Measurements from ENCODE around the gene HIPK4.
"Not testable (repeated sequence)": the region's sequence is repeated elsewhere in the genome, so short reads cannot be mapped to it uniquely, and the experiment has no call there.

The HIPK4 gene

DNA sequence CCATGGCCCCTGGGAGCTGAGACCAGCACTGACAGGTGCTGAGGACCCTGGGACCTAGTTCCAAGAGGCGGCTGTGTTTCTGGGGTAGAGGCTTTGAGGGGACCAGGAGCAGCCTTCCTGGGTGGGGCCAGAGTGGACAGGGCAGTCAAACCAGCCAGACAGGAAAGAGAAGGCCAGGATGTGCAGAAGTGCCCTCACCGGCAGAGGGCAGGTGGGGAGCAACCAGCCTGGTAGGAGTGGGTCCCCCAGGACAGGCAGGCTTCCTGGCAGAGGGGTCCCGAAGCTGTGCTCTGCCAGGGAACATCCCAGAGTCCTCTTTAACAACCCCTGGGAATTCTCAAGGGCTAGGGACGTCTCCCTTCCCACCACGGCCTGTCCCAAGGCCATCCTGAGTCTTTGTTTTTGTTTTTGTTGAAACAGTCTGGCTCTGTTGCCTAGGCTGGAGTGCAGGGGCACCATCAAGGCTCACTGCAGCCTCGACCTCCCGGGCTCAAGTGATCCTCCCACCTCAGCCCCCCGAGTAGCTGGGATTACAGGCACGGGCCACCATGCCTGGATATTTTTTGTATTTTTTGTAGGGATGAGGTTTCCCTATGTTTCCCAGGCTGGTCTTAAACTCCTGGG lies 3.0 kb upstream of the HIPK4 start:
- DNase-seq = no peak

DNA sequence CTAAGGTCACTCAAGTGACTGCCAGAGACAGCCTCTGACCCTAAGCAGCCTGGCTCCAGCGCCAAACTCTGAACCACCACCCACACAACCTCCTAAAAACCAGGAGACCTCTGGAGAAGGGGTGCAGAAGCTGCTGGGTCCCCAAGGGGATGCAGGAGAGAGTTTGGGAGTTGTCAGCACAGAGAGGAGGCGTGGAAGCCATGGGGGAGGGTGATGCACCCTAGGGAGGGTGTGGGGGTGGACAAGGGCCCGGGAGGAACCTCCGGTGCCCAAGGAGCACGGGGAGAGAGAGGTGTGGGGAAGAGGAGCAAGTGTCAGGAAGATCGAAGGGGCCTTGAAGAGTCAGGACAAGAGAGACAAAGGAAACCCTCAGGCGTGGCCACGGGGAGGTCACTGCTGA lies 2.1 kb upstream of the HIPK4 start:
- DNase-seq = no peak

DNA sequence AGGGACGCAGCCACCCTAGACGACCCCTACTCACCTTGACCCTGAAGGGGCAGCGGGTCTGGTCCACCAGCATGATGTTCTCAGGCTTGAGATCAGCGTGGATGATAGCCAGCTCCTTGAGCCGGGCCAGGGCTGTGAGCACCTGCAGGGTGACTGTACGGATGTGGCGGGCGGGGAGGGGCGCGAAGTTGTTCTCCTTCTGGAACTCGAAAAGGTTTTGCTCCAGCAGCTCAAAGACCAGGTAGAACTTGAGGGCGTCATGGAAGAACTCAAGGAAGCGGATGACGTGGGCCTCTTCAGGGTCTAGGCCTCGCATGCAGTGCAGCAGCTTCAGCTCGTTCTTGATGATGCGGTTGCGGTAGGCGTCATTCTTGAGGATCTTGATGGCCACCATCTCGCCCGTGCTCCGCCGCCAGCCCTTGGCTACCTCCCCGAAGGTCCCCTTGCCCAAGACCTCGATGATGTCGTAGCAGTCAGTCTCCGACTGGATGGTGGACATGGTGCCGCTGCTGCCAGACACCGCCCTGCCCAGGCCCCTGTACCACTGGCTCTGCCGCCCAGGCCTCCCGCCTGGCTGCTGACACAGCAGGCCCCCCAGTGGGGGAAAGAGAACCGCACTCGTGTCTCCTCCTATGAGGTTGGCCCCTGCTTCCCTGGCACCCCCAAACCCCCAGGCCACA lies 437 bp downstream of the HIPK4 start:
- no peak for DNase-seq

DNA sequence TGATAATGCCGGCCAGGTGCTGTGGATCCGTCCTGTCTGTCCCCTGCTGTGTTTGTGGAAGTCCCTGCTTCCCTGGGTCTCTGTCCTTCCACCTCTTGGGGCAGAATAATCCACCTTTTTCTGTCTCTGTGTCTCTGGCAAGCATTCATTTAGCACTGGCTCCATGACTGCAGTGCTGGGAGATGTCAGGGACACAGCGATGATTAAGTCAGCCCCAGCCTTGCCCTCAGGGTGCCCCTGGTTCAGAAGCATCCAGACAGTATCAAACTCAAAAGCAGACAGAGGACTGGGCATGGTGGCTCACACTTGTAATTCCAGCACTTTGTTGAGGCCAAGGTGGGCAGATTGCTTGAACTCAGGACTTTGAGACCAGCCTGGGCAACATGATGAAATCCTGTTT lies 1.5 kb downstream of the HIPK4 start:
- DNase-seq = no peak

DNA sequence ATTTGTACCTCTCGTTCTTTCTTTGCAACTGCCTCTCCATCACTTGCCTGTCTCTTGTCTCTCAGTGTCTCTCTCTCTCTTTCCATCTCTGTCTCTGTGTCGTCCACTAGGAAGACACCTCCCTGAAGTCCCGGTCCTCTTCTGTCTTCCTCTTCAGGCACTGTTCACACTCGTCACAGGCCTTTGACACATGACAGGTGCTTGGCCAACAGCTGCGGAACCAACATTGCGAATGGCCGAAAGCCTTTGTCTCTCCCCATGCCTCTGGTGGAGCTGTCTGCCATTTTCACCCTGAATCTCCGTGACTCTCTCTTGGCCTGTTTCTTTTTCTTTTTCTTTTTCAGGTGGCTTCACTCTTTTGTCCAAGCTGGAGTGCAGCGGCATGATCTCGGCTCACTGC lies 2.8 kb downstream of the HIPK4 start:
- no peak for DNase-seq

DNA sequence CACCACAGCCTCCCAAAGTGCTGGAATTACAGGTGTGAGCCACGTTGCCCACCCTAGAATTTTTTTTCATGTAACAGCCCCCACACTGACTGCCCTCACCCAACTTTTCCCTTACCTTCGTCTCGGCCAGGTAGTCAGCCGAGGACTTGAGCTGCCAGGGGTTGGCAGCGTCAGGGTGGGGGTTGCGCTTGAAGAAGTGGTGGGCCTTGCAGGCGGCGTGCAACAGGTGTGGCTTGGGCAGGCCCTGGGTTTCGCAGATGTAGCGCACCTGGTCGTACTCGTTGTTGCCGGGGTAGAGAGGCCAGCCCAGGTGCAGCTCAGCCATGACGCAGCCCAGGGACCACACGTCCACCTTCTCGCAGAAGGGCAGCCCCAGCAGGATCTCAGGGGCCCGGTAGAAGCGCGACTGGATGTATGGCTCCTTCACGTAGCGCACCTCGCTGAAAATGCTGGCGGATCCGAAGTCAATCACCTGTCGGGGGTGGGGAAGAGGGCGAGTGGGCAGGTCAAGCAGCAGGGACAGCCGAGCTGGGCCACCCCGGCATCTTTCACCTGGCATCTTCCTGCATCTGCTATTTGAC lies 6.2 kb downstream of the HIPK4 start:
- DNase-seq = no peak

DNA sequence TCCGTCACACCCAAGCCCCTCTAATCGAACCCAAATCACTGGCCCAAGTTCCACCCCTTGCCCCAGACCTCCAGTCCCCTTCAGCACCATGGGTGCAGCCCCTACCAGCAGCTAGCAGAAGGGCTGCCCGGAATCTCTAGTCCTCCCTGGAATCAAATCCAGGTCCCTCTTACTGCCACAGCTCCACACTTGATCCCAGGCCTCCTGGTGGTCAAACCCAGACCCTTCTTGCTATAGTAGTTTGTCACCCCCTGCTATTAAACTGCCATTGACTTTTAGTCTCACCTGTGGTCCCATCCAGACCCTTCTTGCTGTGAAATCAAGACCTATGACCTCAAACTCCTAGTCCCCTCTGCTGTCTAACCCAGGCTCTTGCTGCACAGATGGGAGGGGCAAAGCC lies 8.7 kb downstream of the HIPK4 start:
- DNase-seq = no peak

DNA sequence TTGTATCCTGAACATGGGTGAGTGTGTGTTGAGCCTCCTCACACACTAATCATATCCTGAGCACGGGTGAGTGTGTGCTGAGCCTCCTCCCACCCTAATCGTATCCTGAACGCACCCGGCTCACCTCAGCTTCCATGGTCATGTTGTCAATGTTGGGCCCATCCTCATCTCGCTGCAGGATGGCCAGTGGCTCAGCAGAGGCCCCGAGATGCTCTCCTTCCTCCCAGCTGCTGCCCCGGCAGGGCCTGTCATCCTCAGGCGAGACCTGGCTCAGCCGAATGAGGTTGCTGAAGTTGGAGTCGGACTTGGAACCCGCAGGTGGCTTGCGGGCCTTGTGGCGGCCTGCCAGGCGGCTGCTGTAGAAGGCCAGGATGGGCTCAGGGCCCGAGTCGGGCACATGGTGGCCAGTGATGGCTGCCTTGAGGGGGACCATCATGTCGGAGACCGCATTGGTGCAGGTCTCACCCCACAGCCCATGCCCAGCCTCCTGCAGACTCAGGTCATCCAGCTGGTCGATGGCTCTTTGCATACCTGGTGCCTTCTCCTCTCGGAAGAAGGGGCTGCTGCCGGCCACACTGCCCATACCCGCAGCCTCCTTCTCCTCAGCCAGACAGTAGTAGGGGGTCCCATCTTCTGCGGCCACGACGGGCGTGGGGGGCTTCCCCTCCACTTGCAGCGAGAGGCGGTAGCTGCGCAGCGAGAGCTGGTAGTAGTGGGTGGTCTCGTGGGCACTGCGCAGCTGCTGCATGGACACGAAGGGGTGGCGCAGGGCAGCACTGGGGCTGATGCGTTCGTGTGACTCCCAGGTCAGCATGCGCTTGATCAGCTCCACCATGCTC lies 9.6 kb downstream of the HIPK4 start:
- no peak for DNase-seq

DNA sequence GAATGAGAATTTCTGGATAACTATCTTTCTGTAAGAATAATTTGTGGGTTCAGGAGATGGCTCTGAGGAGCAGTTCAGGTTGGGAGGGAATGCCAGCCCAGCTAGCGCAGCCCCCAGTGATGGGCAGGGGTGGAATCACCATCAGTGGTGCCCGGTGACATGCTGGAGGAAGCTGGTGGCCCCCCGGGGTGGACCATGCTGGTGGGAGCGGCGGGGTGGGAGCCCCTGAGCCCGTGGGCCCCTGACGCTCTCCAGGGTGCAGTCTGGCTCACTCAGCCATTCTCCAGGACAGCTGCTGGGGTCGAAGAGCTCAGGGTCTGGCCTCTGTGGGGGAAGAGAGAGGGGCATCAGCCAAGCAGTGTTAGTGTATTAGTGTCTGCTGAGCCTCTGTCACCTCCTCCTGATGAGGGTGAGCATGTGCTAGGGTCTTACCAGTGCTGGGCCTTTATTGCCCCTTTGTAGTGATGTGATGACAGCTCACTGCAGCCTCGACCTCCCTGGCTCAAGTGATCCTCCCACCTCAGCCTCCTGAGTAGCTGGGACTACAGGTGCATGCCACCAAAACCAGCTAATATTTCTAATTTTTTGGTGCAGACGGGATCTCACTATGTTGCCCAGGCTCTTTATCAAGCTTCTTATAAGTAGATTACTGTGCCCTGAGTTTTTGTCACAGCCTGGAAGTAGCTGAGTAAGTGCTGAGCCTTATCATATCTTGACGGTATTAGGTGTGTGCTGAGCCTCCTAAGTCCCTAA lies 10.4 kb downstream of the HIPK4 start:
- DNase-seq = no peak

DNA sequence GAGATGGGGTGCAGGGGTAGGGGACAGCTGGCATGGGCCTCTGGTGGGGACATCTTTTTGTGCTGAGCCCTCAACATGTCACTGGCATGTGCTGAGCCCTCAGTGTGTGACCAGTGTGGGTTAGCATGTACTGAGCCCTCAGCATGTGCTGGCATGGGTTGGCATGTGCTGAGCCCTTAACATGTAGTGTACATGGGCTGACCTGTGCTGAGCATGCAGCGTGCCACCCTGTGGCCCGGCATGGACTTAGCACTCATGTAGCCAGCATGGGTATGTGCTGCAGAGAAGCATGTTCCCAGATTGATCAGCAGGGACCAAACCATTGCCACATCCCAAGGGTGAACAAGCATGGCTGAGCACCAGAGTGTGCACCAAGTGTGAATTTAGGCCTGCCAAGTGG lies 11.5 kb downstream of the HIPK4 start:
- DNase-seq = no peak

DNA sequence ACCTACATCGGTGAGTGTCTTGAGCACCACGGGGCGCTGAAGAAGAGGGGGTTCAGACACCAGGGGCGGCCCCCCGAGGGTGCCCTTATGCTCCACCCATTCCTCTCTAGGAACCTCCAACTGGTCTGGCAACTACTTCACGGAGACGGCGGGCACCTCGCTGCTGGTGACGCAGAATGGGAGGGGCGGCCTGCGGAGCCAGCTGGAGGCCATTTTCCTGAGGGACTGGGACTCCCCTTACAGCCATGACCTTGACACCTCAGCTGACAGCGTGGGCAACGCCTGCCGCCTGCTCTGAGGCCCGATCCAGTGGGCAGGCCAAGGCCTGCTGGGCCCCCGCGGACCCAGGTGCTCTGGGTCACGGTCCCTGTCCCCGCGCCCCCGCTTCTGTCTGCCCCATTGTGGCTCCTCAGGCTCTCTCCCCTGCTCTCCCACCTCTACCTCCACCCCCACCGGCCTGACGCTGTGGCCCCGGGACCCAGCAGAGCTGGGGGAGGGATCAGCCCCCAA lies 12.1 kb downstream of the HIPK4 start:
- no peak for DNase-seq

DNA sequence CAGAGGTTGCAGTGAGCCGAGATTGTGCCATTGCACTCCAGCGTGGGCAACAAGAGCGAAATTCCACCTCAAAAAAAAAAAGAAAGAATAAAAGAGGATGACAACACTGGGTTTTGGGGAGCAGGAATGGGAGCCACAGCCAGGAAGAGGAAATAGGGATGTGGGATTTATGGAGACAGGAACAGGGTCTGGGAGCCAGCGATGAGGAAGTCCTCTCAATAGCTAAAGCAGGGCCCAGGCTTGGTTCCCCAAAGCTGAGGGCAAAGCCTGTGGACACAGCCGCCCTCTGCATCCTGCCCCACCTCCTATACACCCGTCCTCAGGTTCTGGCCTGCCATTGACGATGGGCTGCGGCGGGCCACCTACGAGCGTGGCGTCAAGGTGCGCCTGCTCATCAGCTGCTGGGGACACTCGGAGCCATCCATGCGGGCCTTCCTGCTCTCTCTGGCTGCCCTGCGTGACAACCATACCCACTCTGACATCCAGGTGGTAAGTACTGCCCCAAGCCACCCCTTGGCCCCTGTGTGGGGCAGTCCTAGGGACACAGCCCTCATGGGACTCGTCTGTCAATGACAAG lies 13.6 kb downstream of the HIPK4 start:
- no peak for DNase-seq

DNA sequence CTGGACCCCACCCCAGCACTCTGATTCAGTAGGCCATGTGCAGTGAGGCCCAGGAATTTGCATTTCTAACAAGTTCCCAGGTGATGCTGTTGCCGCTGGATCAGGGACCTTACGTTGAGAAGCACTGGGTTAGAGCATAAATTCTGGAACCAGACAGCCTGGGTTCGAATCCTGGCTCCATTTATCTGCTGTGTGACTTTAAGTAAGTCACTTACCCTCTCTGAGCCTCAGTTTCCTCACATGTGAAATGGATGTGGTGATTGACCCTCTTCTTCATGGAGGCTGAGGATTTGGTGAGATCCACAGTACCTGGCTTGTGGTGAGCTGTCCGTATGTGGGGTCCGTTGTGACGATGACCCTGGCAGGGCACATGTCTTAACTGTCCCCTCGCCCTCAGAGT lies 15.9 kb downstream of the HIPK4 start:
- DNase-seq = no peak

DNA sequence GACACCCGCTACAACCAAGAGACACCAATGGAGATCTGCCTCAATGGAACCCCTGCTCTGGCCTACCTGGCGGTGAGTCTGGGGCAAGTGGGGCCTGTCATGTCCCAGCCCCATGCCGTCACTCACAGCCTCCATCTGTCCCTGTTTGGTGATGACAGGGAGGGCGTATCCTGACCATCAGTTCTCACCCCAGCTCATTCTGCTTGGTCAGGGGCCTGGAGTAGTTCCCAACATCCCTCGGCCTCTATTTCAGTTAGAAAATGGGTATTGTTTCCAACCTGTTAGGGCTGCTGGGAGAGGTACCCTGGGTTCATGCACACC lies 18.2 kb downstream of the HIPK4 start:
- DNase-seq = no peak

DNA sequence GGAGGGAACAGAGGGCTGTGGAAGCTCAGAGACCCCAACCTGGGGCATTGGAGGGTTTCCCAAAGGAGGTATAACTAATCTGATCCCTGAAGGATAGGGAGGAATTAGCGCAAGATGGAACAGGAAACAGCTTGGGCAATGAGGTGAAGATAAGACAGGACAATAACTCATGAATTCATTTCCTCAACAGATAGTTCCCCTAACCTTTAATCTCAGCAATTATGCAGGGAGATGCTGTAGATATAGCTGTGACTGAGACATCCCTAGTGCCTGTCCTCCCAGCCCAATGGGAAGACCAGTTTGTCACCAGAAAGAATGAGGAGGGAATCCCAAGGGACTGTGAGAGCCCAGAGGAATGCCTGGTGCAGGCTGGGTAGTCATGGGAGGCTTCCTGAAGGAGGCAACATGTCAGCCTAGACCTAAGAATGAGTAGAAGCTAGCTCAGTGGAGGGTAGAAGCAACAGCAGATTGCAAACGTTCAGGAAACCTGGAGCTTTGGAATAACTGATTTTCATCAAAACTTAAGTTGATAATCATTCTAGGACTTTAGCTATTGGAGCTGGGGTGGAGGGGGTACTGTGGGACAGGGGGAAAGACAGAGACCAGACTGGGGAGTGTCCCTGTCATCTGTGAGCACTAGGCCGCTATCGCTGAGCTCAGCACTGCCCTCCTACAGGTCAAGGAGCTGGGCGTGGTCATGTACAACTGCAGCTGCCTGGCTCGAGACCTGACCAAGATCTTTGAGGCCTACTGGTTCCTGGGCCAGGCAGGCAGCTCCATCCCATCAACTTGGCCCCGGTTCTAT lies 18.8 kb downstream of the HIPK4 start:
- DNase-seq = no peak

DNA sequence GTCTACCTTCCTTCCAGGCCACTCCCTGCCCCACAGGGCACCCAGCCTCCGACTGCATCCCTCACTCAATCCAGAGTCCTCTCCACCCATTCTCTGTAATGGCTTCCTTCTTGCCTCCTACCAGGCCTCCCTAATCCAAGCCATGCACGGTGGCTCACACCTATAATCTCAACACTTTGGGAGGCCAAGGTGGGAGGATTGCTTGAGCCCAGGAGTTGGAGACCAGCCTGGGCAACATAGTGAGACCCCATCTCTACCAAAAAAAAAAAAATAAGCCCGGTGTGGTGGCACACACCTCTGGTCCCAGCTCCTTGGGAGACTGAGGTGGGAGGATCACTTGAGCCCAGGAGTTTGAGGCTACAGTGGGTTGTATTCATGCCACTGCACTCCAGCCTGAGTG lies 19.7 kb downstream of the HIPK4 start:
- not testable (repeated sequence) for DNase-seq

DNA sequence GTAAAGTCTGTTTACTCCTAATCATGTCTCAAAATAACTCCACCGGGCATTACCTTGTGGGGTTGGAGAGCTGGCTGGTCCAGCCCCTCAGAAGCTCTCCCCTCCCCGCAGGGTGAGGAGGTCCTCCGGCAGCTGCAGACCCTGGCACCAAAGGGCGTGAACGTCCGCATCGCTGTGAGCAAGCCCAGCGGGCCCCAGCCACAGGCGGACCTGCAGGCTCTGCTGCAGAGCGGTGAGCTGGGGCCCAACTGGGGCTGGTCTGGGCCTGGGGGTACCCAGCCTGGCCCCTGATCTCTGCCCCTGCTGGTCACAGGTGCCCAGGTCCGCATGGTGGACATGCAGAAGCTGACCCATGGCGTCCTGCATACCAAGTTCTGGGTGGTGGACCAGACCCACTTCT lies 20.2 kb downstream of the HIPK4 start:
- no peak for DNase-seq

DNA sequence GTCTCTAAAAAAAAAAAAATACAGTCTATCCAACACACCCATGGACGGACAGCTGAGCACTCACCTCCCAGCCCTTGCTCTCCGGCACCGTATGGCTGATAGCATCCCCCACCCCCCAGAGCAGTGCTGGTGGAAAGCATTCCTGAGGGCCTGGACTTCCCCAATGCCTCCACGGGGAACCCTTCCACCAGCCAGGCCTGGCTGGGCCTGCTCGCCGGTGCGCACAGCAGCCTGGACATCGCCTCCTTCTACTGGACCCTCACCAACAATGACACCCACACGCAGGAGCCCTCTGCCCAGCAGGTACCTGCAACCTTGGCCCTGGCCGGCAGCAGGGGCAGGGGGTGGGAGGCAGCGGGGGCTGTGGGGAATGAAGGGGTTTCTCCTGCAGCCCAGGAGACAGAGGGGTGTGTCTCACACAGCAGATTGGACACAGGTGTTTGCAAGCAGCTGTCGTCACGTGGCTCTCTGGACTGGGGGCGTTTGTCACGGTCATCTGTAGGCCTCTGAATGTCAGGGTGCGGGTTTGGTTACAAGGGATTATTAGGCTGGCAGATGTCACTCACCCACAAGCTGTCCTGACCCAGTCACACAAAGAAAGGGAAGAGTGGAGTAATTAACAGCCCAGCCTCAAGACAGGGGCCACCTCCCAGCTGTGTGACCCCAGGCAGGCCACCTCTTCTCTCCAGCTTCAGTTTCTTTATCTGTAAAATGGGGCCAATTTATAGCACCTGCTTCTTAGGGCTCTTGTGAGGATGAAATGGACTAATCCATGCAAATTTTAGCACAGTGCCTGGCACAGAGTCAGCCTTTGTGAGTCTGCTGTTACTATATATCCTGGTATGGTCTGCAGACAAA lies 22.2 kb downstream of the HIPK4 start:
- DNase-seq = no peak

DNA sequence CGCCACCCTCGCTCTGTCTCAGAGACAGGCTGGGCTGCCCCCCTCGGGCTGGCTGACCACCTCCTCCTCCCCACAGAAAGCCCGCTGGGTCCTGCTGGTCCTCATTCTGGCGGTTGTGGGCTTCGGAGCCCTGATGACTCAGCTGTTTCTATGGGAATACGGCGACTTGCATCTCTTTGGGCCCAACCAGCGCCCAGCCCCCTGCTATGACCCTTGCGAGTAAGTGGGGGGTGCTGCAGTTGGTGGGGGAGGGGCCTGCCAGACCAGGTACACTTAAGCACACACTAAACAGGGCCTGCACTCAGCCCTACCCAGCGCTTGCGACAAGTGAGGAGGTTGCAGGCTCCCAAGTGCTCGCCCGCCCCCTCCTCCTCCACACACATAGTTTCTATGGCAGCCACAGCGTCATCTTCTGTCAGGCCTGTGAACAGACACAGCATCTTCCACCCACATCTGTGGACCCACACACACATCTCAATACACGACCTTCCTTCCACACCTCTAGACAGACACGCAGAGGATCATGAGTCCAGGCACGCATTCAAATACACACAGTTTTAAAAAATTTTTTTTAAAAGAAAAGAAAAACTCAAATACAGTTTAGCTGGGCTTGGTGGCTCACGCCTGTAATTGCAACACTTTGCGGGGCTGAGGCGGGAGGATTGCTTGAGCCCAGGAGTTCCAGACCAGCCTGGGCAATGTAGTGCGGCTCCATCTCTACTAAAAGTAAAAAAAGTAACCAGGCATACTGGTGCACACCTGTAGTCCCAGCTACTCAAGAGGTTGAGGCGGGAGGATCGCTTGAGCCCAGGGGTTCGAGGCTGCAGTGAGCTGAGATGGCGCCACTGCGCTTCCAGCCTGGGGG lies 23.1 kb downstream of the HIPK4 start:
- DNase-seq = peak; percentile 45

Measured in femur (tissue), 1 donor.